GM23338 (cell line): ENCODE measurements around the gene IGF2R.

Experiments
- CREB1 ChIP-seq: fragments of 250-450 bp; sonication (Bioruptor Pico); IDR thresholded peaks from 2 replicates; pipeline ENCODE4 v1.5.0; 2020; ENCODE audit warnings: low read depth, mild to moderate bottlenecking, moderate library complexity
- CTCF ChIP-seq, 2 experiments: fragments of 200-600 bp in 1 of 2; sonication (generic) in 1 of 2; conservative IDR thresholded peaks; 2 replicates each; pipeline versions ENCODE4 v1.5.1 to v1.6.1; 2016 to 2017; ENCODE audit warnings: antibody characterized with exemption in 2 of 2, low read depth in 2 of 2, mild to moderate bottlenecking in 2 of 2, moderate library complexity in 1 of 2
- ETS1 ChIP-seq: IDR thresholded peaks from 2 replicates; pipeline ENCODE4 v1.6.1; 2016; ENCODE audit warnings: antibody characterized with exemption
- EZH2 ChIP-seq: fragments of 200-600 bp; sonication (generic); IDR thresholded peaks from one replicate; pipeline ENCODE4 v1.8.0; 2017; ENCODE audit warnings: antibody characterized with exemption, mild to moderate bottlenecking, low read depth; ENCODE audit not compliant: unreplicated experiment
- EZH2phosphoT487 ChIP-seq: fragments of 200-600 bp; sonication (generic); IDR thresholded peaks from one replicate; pipeline ENCODE4 v1.8.1; 2018; ENCODE audit warnings: antibody characterized with exemption; ENCODE audit not compliant: unreplicated experiment
- NANOG ChIP-seq: IDR thresholded peaks from 2 replicates; pipeline ENCODE4 v1.6.1; 2016; ENCODE audit warnings: antibody characterized with exemption, borderline replicate concordance
- POLR2AphosphoS5 ChIP-seq: IDR thresholded peaks from 2 replicates; pipeline ENCODE4 v1.6.1; 2016; ENCODE audit warnings: antibody characterized with exemption, low read depth
- REST ChIP-seq: IDR thresholded peaks from one replicate; pipeline ENCODE4 v1.6.1; 2018; ENCODE audit warnings: antibody characterized with exemption; ENCODE audit not compliant: unreplicated experiment
- STAT1 ChIP-seq: IDR thresholded peaks from one replicate; pipeline ENCODE4 v1.6.1; 2016; ENCODE audit warnings: antibody characterized with exemption; ENCODE audit not compliant: unreplicated experiment
- ZNF114 ChIP-seq: fragments of 250-450 bp; sonication (Bioruptor Pico); IDR thresholded peaks from 2 replicates; pipeline ENCODE4 v1.5.0; 2020; ENCODE audit warnings: mild to moderate bottlenecking, moderate library complexity

GRCh38 chr6:160133441-160134336 lies 164.8 kb downstream of the IGF2R start:
- TF ChIP-seq CTCF (conservative IDR thresholded peaks at IDR 0.05; ENCODE audit: low read depth in 2 of 2) (no peak), EZH2phosphoT487 (no peak), CREB1 (CRISPR knock-in tag) (no peak), EZH2 (no peak), POLR2AphosphoS5 (no peak), REST (no peak), ETS1 (no peak), ZNF114 (CRISPR knock-in tag) (no peak), NANOG (no peak), STAT1 (no peak)
